Tibial nerve (tissue), 4 donors: ENCODE results near the gene LONP1. TPM values are rescaled to one million over a fixed set of nuclear protein-coding genes. Genes with fewer than 3 reads are reported as not detected.
A peak's percentile ranks its signal among the peaks of the same experiment; 100 is the strongest.
"Not testable (repeated sequence)": the region's sequence is repeated elsewhere in the genome, so short reads cannot be mapped to it uniquely, and the experiment has no call there.

Source experiments
- DNase-seq, 2 donors: peaks; one replicate each; pipeline ENCODE4 v3.0.0-alpha.2; 2019; ENCODE audit warnings: low spot score in 2 of 2
- H3K27ac ChIP-seq, 4 donors: fragments of 200-600 bp; sonication (generic) in 3 of 4; one replicate each; pipeline ENCODE4 v1.5.1; 2017 to 2019; ENCODE audit warnings: mild to moderate bottlenecking in 1 of 4
- H3K27me3 ChIP-seq, 2 donors: fragments of 200-600 bp; sonication (generic) in 1 of 2; one replicate each; pipeline versions ENCODE4 v1.5.1 to v1.6.0; 2017 to 2019
- H3K36me3 ChIP-seq, 3 donors: fragments of 200-600 bp; sonication (generic); one replicate each; pipeline ENCODE4 v1.5.1; 2018 to 2019
- H3K4me1 ChIP-seq, 4 donors: fragments of 200-600 bp; sonication (generic) in 3 of 4; one replicate each; pipeline ENCODE4 v1.5.1; 2017 to 2019
- H3K4me3 ChIP-seq, 4 donors: fragments of 200-600 bp; sonication (generic) in 3 of 4; one replicate each; pipeline ENCODE4 v1.5.1; 2017 to 2019; ENCODE audit warnings: mild to moderate bottlenecking in 1 of 4, moderate library complexity in 1 of 4
- H3K9me3 ChIP-seq, 4 donors: fragments of 200-600 bp; sonication (generic) in 3 of 4; one replicate each; pipeline ENCODE4 v1.5.1; 2017 to 2019
- EP300 ChIP-seq, 2 donors: sonication (generic); formaldehyde crosslinking; IDR thresholded peaks; one replicate each; pipeline ENCODE4 v1.6.1; 2017; ENCODE audit warnings: antibody characterized with exemption in 2 of 2, mild to moderate bottlenecking in 1 of 2
- POLR2A ChIP-seq, 2 donors: fragments of 450-650 bp; IDR thresholded peaks; one replicate each; pipeline ENCODE4 v1.6.1; 2017; ENCODE audit warnings: antibody characterized with exemption in 2 of 2, mild to moderate bottlenecking in 2 of 2, moderate library complexity in 2 of 2
- WGBS, 2 donors: methylation state at CpG; one replicate each; pipeline ENCODE4 v1.1.5; 2018; 5-methylcytosine and 5-hydroxymethylcytosine counted together
- total RNA-seq, 4 donors: library from RNA; depleted of rRNA; stranded (reverse); fragments of >200 nt; gene quantifications; one replicate each; pipeline ENCODE4 v1.1.0, GENCODE V29; 2016
- TF ChIP-seq, protein P1 (sequence below), 5 experiments: fragments of 200-600 bp in 3 of 5; fragments of 450-650 bp in 2 of 5; sonication (generic) in 3 of 5; IDR thresholded peaks; one replicate each; pipeline ENCODE4 v1.5.1; 2016 to 2019; ENCODE audit warnings: antibody characterized with exemption in 5 of 5, mild to moderate bottlenecking in 3 of 5, moderate library complexity in 2 of 5

The LONP1 gene
- total RNA-seq, 4 donors from 2014 or later = 107 to 116 (median 110) TPM

- no peaks in the 10 kb centered on the region for H3K9me3 ChIP-seq
- 6 to 8% methylated on average over 31 to 33 of the region's 54 CpGs for WGBS, 2 donors
- H3K27me3 ChIP-seq = no peaks in the 10 kb centered on the region
- DNase-seq = peak in 1 of 2 donors; percentile 33
- peak overlapping the region; percentile 61 to 95 (median 78) for H3K4me3 ChIP-seq
- peaks cover 0 to 53% (median 18%) of the 10 kb centered on the region in 4 donors for H3K4me1 ChIP-seq
- TF ChIP-seq EP300 (IDR thresholded peaks at IDR 0.05) = peak in 1 of 2 donors; percentile 26
- TF ChIP-seq POLR2A (IDR thresholded peaks at IDR 0.05) = no peak
- peak overlapping the region; percentile 76 to 92 (median 84) for H3K27ac ChIP-seq
- peaks cover 3 to 49% (median 24%) of the 10 kb centered on the region in 3 donors for H3K36me3 ChIP-seq
Observed at GRCh38 chr19:5690955-5691821, 28.8 kb downstream of the LONP1 start.

- peak within 1 kb of the TSS; percentile 76 to 92 (median 84) for H3K27ac ChIP-seq
- H3K4me3 ChIP-seq = peak within 1 kb of the TSS; percentile 61 to 95 (median 78)
- peaks cover 3 to 40% (median 16%) of the 10 kb centered on the region in 3 donors for H3K36me3 ChIP-seq
- 1 to 3% methylated on average over 33 to 62 of the region's 73 CpGs for WGBS, 2 donors
- peak; percentile 95 to 97 for DNase-seq
- H3K4me1 ChIP-seq = peaks cover 0 to 55% (median 18%) of the 10 kb centered on the region in 4 donors
- H3K9me3 ChIP-seq = no peaks in the 10 kb centered on the region
- H3K27me3 ChIP-seq = no peaks in the 10 kb centered on the region
- TF ChIP-seq POLR2A (IDR thresholded peaks at IDR 0.05) (peak; percentile 61 to 89), EP300 (IDR thresholded peaks at IDR 0.05) (peak; percentile 82 to 98)
- TF ChIP-seq, protein P1, sequence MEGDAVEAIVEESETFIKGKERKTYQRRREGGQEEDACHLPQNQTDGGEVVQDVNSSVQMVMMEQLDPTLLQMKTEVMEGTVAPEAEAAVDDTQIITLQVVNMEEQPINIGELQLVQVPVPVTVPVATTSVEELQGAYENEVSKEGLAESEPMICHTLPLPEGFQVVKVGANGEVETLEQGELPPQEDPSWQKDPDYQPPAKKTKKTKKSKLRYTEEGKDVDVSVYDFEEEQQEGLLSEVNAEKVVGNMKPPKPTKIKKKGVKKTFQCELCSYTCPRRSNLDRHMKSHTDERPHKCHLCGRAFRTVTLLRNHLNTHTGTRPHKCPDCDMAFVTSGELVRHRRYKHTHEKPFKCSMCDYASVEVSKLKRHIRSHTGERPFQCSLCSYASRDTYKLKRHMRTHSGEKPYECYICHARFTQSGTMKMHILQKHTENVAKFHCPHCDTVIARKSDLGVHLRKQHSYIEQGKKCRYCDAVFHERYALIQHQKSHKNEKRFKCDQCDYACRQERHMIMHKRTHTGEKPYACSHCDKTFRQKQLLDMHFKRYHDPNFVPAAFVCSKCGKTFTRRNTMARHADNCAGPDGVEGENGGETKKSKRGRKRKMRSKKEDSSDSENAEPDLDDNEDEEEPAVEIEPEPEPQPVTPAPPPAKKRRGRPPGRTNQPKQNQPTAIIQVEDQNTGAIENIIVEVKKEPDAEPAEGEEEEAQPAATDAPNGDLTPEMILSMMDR (IDR thresholded peaks at IDR 0.05) = peak; percentile 96 to 99 (median 98)
Observed at GRCh38 chr19:5690125-5690954, 29.6 kb downstream of the LONP1 start, which contains the start of gene RPL36. TSS of gene RPL36 (plus strand) at chr19:5690295. CDS start at chr19:5690508, 213 bp downstream.

GRCh38 chr19:5688262-5688881 lies 31.6 kb downstream of the LONP1 start:
- H3K4me1 ChIP-seq = peaks cover 0 to 52% (median 18%) of the 10 kb centered on the region in 4 donors
- H3K27me3 ChIP-seq, H3K27ac ChIP-seq, DNase-seq, H3K4me3 ChIP-seq, H3K9me3 ChIP-seq: not testable (repeated sequence)
- 90 to 91% methylated on average over 13 of the region's 13 CpGs for WGBS, 2 donors
- peaks cover 0 to 20% (median 0%) of the 10 kb centered on the region in 3 donors for H3K36me3 ChIP-seq

DNA sequence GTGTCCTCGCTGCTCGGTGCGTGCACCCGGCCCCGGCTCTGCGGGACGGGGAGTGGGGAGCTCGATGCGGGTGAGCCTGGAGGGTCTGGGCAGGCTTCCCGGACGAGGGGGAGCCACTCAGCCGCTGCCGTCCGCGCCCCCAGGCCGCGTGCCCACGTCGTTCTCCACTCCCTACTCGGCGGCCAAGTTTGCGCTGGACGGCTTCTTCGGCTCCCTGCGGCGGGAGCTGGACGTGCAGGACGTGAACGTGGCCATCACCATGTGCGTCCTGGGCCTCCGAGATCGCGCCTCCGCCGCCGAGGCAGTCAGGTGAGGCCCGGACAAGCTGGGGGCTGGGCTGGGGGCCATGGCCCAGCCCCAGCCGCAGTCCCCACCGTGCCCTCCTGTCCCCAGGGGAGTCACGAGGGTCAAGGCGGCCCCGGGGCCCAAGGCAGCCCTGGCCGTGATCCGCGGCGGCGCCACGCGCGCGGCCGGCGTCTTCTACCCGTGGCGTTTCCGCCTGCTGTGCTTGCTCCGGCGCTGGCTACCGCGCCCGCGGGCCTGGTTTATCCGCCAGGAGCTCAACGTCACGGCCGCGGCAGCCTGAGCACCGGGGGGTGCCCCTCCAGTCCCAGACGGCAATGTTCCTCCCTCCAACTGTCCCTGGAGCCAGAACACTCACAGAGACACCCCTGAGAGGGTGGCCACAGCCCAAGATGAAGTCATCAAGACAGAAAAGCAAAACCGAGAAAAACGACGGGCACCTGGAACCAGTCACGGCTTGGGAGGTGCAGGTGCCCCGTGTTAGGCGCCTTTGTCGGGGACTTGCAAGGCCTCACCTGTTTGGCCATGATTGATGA lies 32.4 kb downstream of the LONP1 start:
- peak overlapping the region in 3 of 4 donors; percentile 32 to 79 (median 74) for H3K27ac ChIP-seq
- DNase-seq = no peak
- peaks cover 0 to 46% (median 18%) of the 10 kb centered on the region in 4 donors for H3K4me1 ChIP-seq
- H3K36me3 ChIP-seq = peaks cover 0 to 12% (median 0%) of the 10 kb centered on the region in 3 donors
- 44 to 60% methylated on average over 26 to 52 of the region's 76 CpGs for WGBS, 2 donors
- H3K9me3 ChIP-seq = no peaks in the 10 kb centered on the region
- TF ChIP-seq EP300 (IDR thresholded peaks at IDR 0.05) (no peak), POLR2A (IDR thresholded peaks at IDR 0.05) (no peak)
- TF ChIP-seq, protein P1 (IDR thresholded peaks at IDR 0.05) = peak in 1 of 5 experiments; percentile 19
- peak overlapping the region; percentile 48 to 63 (median 60) for H3K4me3 ChIP-seq
- no peaks in the 10 kb centered on the region for H3K27me3 ChIP-seq

- peak overlapping the region; percentile 21 to 88 (median 76) for H3K27ac ChIP-seq
- no peaks in the 10 kb centered on the region for H3K9me3 ChIP-seq
- H3K27me3 ChIP-seq = no peaks in the 10 kb centered on the region
- peak overlapping the region; percentile 48 to 63 (median 60) for H3K4me3 ChIP-seq
- H3K36me3 ChIP-seq = peaks cover 0 to 5% (median 0%) of the 10 kb centered on the region in 3 donors
- DNase-seq = peak; percentile 96 to 97
- peaks cover 0 to 38% (median 13%) of the 10 kb centered on the region in 4 donors for H3K4me1 ChIP-seq
- TF ChIP-seq, protein P1 (IDR thresholded peaks at IDR 0.05) = peak; percentile 87 to 91 (median 89)
- peak in 1 of 2 donors; percentile 22 for TF ChIP-seq EP300 (IDR thresholded peaks at IDR 0.05)
- no peak for TF ChIP-seq POLR2A (IDR thresholded peaks at IDR 0.05)
- WGBS, 2 donors = 0 to 2% methylated on average over 37 to 39 of the region's 59 CpGs
Observed at GRCh38 chr19:5686647-5687359, 33.1 kb downstream of the LONP1 start.
